PFSK-1 (cell line): ENCODE data around the gene PLPPR1.

Experiments used
- FOXP2 ChIP-seq: optimal IDR thresholded peaks from 2 replicates; pipeline ENCODE3; 2011; ENCODE audit warnings: borderline replicate concordance, control low read depth, inconsistent platforms; ENCODE audit not compliant: insufficient read depth; ENCODE audit errors: extremely low read length, extremely low read depth
- POLR2AphosphoS5 ChIP-seq: IDR thresholded peaks from 2 replicates; pipeline ENCODE4 v1.6.1; 2012; ENCODE audit warnings: low read depth, mild to moderate bottlenecking, control low read depth, low read length, moderate library complexity
- SIN3A ChIP-seq: IDR thresholded peaks from 2 replicates; pipeline ENCODE4 v1.6.1; 2012; ENCODE audit warnings: mild to moderate bottlenecking, low read length, moderate library complexity, borderline replicate concordance; ENCODE audit not compliant: insufficient read depth
- TAF1 ChIP-seq: IDR thresholded peaks from 2 replicates; pipeline ENCODE4 v1.6.1; 2012; ENCODE audit warnings: low read length, control low read depth, borderline replicate concordance; ENCODE audit not compliant: insufficient read depth
- TF ChIP-seq, protein P1 (sequence below), 2 experiments: IDR thresholded peaks; 2 replicates each; pipeline versions ENCODE4 v1.6.1 to v1.8.0; 2011 to 2012; ENCODE audit warnings: low read depth in 2 of 2, low read length in 2 of 2, control low read depth in 1 of 2, inconsistent platforms in 1 of 2, mild to moderate bottlenecking in 1 of 2, moderate library complexity in 1 of 2; ENCODE audit not compliant: insufficient read depth in 1 of 2

DNA sequence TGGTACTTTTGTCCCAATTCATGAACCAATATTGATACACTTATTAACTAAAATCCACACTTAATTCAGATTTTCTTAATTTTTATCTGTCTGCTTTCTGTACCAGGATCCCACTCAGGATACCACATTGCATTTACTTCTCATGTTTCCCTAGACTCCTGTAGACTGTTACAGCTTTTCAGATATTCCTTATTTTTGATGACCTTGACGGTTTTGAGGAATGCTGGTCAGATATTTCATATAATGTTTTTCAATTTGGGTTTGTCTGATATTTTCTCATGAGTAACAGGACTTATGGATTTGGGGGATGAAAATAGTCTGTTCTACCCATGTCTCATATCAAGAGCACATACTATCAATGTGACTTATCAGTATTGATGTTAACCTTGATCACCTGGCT, 37.4 kb downstream of the PLPPR1 start:
- TF ChIP-seq POLR2AphosphoS5 (no peak), TAF1 (no peak), SIN3A (no peak), FOXP2 (no peak)
- TF ChIP-seq, protein P1, sequence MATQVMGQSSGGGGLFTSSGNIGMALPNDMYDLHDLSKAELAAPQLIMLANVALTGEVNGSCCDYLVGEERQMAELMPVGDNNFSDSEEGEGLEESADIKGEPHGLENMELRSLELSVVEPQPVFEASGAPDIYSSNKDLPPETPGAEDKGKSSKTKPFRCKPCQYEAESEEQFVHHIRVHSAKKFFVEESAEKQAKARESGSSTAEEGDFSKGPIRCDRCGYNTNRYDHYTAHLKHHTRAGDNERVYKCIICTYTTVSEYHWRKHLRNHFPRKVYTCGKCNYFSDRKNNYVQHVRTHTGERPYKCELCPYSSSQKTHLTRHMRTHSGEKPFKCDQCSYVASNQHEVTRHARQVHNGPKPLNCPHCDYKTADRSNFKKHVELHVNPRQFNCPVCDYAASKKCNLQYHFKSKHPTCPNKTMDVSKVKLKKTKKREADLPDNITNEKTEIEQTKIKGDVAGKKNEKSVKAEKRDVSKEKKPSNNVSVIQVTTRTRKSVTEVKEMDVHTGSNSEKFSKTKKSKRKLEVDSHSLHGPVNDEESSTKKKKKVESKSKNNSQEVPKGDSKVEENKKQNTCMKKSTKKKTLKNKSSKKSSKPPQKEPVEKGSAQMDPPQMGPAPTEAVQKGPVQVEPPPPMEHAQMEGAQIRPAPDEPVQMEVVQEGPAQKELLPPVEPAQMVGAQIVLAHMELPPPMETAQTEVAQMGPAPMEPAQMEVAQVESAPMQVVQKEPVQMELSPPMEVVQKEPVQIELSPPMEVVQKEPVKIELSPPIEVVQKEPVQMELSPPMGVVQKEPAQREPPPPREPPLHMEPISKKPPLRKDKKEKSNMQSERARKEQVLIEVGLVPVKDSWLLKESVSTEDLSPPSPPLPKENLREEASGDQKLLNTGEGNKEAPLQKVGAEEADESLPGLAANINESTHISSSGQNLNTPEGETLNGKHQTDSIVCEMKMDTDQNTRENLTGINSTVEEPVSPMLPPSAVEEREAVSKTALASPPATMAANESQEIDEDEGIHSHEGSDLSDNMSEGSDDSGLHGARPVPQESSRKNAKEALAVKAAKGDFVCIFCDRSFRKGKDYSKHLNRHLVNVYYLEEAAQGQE (IDR thresholded peaks at IDR 0.05; ENCODE audit: insufficient read depth in 1 of 2, low read depth in 2 of 2, low read length in 2 of 2): no peak
